ENCODE results near the gene TESK2. TPM values are rescaled to one million over a fixed set of nuclear protein-coding genes. Genes with fewer than 3 reads are reported as not detected.

The TESK2 gene
- total and polyA plus RNA-seq, 2 of the 8 experiments (the other 6 are each of a cell fraction or from before 2014, with no cell fraction given): 10.8 to 12.6 TPM

DNA sequence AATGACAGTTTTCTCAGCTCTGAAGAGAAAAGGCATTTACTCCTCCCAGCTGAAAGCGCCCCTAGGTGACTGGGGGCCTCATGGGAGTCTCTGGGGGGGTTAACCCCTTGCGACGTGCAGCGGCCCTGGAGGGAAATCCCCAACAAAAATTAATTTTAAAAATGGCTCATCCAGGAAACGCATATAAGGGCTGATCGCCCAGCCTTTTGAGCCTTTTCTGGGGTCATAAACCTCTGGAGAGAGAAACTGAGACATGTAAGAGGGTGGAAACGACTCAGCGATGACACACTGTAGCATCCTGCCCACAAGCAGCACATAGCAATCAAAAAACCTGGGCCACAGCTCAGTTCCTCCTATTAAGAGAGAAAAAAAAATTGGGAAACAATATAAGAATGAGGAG is 184.6 kb downstream of the TESK2 start:
- POLR2A ChIA-PET (ENCODE audit: partially characterized antibody): interaction anchor here (0.6 to 9.9 kb wide), 9 partner anchors 9 to 531 kb away, joined by 3 to 194 read pairs (median 10); partner anchors contain the start of genes HECTD3, HPDL, MUTYH and PRDX1
- Histone ChIP-seq H3K79me1 (ENCODE audit: low read depth, low read length) (no peaks in the 10 kb centered on the region), H2BK20ac (ENCODE audit: low read length) (no peak overlapping the region), H3K79me2 (ENCODE audit: control insufficient read depth in 1 of 2, insufficient read depth in 2 of 2, low read length in 2 of 2) (no peaks in the 10 kb centered on the region; a peak in 1 of 4 replicates), H3K4me2 (ENCODE audit: insufficient read depth in 1 of 2, low read depth in 2 of 2, low read length in 2 of 2) (peak overlapping the region; percentile 44 to 64; a peak in 3 of 4 replicates), H3K4me3 (ENCODE audit: extremely low read depth in 1 of 4, insufficient read depth in 2 of 4, low read depth in 3 of 4, low read length in 4 of 4) (peak overlapping the region in 1 of 4 experiments; percentile 28; a peak in 1 of 8 replicates), H2BK5ac (ENCODE audit: low read depth, low read length) (no peak overlapping the region), H2AK5ac (ENCODE audit: low read depth, low read length) (no peak overlapping the region), H4K20me1 (replicated peaks in 1 of 2; ENCODE audit: control insufficient read depth in 1 of 2, insufficient read depth in 2 of 2, low read length in 2 of 2) (no peaks in the 10 kb centered on the region), H2BK15ac (ENCODE audit: low read length) (no peak overlapping the region), H3K4ac (replicated peaks; ENCODE audit: insufficient read length, low read depth, low read length) (no peak overlapping the region), H3K36me3 (ENCODE audit: control insufficient read depth in 2 of 4, insufficient read depth in 4 of 4, low read length in 3 of 4) (no peaks in the 10 kb centered on the region; a peak in 1 of 8 replicates), H2BK120ac (replicated peaks; ENCODE audit: low read depth, low read length) (peak overlapping the region; percentile 90), H4K5ac (ENCODE audit: insufficient read length, low read depth, low read length) (peak overlapping the region; percentile 40), H3K23me2 (ENCODE audit: low read depth, low read length) (peaks cover 2% of the 10 kb centered on the region), H3K27ac (ENCODE audit: low read depth, low read length) (0 out of 2 replicates have a peak overlapping the region, but pooled peaks have one; percentile 0), H3K4me1 (replicated peaks in 1 of 4; ENCODE audit: control insufficient read depth in 3 of 4, insufficient read depth in 4 of 4, low read length in 3 of 4) (peaks cover 13 to 24% (median 15%) of the 10 kb centered on the region in 4 experiments), H4K8ac (ENCODE audit: extremely low read depth, insufficient read depth, low read length) (no peak overlapping the region), H3K18ac (ENCODE audit: extremely low read depth, low read length) (peak overlapping the region; percentile 71), H3K14ac (ENCODE audit: insufficient read length) (no peak overlapping the region), H2BK12ac (ENCODE audit: low read depth, low read length) (0 out of 2 replicates have a peak overlapping the region, but pooled peaks have one; percentile 39), H3K9me3 (ENCODE audit: insufficient read depth in 2 of 2, low read depth in 1 of 2, low read length in 1 of 2) (no peaks in the 10 kb centered on the region; a peak in 1 of 4 replicates), H3K23ac (ENCODE audit: insufficient read length) (no peak overlapping the region), H4K91ac (replicated peaks; ENCODE audit: insufficient read length, low read length) (peak overlapping the region; percentile 42), H2AFZ (ENCODE audit: low read length) (peak overlapping the region; percentile 54; the same call in 1 of the 2 replicates), H3K9ac (replicated peaks in 1 of 4; ENCODE audit: extremely low read depth in 1 of 4, low read depth in 3 of 4, low read length in 3 of 4) (no peak overlapping the region), H3K56ac (replicated peaks; ENCODE audit: insufficient read length, low read depth, low read length) (no peak overlapping the region), H3K27me3 (replicated peaks in 1 of 4; ENCODE audit: control insufficient read depth in 3 of 4, extremely low read depth in 1 of 4, insufficient read depth in 3 of 4, low read length in 3 of 4) (no peaks in the 10 kb centered on the region)
- WGBS, 2 experiments (ENCODE audit: extremely low coverage in 1 of 2, insufficient coverage in 1 of 2, insufficient read length in 1 of 2, insufficient replicate concordance in 2 of 2, low coverage in 1 of 2, low lambda C conversion rate in 2 of 2, missing lambda C conversion rate in 1 of 2): 28% methylated on average over 8 of the region's 8 CpGs; no CpG with 5 or more reads in 1 of the 2 experiments
- CTCF ChIA-PET (ENCODE audit: partially characterized antibody): interaction anchor here (0.6 to 19.1 kb wide), 3 partner anchors 14 to 512 kb away, joined by 3 to 424 read pairs (median 8); partner anchors contain the start of genes HECTD3 and UROD
- FAIRE-seq (no peak), DNase-seq (ENCODE audit: low read depth in 1 of 2, low spot score in 2 of 2) (peak in 1 of 2 experiments; percentile 44)
- TF ChIP-seq RBBP5 (IDR thresholded peaks at IDR 0.05; ENCODE audit: borderline replicate concordance, low read depth, low read length): no peak
- no peak for TF ChIP-seq YY1 (IDR thresholded peaks at IDR 0.05; ENCODE audit: low read depth, low read length)
- TF ChIP-seq KDM4A (IDR thresholded peaks at IDR 0.05; ENCODE audit: low read depth, low read length, severe bottlenecking): no peak
